Gastrocnemius medialis (tissue), 4 donors: ENCODE measurements around the gene WDR48.

Experiments used
- CTCF ChIP-seq, 5 experiments: fragments of 450-650 bp in 3 of 5; fragments of 200-600 bp in 2 of 5; sonication (generic) in 2 of 5; IDR thresholded peaks in 4 of 5; conservative IDR thresholded peaks in 1 of 5; 1 replicate in 4 of 5; 2 replicates in 1 of 5; pipeline ENCODE4 v1.5.1; 2016 to 2019; ENCODE audit warnings: antibody characterized with exemption in 5 of 5, mild to moderate bottlenecking in 3 of 5, moderate library complexity in 3 of 5
- POLR2A ChIP-seq, 2 donors: fragments of 450-650 bp; IDR thresholded peaks; one replicate each; pipeline ENCODE4 v1.6.1; 2017; ENCODE audit warnings: antibody characterized with exemption in 2 of 2, mild to moderate bottlenecking in 2 of 2, moderate library complexity in 2 of 2

GRCh38 chr3:39090922-39091321, 39.1 kb downstream of the WDR48 start:
- no peak for TF ChIP-seq CTCF (IDR thresholded peaks at IDR 0.05 in 4 of 5, conservative IDR thresholded peaks at IDR 0.05 in 1 of 5)
- TF ChIP-seq POLR2A (IDR thresholded peaks at IDR 0.05), result no peak
